ENCODE measurements around the gene MERTK. TPM values are rescaled to one million over a fixed set of nuclear protein-coding genes. Genes with fewer than 3 reads are reported as not detected.

The MERTK gene
- total and polyA plus RNA-seq, 2 of the 8 experiments (the other 6 are each of a cell fraction or from before 2014, with no cell fraction given), result 6.5 to 7.0 TPM

DNA sequence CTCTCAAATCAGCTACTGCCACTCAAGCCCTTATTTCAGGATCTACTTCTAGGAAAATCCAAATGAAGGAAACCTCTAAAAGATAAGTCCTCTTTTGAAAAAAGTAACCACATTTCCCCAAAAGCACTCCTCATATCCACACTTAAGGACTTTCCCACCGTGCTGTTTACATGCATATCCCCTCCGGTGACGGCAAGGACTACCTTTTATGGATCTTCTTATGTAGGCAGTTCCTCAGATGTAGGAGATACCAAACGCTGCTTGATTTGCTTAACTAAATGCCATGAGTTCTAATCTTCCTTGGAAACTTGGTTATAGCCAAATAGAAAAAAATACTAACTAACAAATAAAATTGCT is 149.8 kb downstream of the MERTK start:
- no peak overlapping the region for H2AK5ac ChIP-seq (ENCODE audit: low read depth, low read length)
- WGBS, 2 experiments (ENCODE audit: extremely low coverage in 1 of 2, insufficient coverage in 1 of 2, insufficient read length in 1 of 2, insufficient replicate concordance in 2 of 2, low coverage in 1 of 2, low lambda C conversion rate in 2 of 2, missing lambda C conversion rate in 1 of 2), result 53% methylated on average over 4 of the region's 4 CpGs; no CpG with 5 or more reads in 1 of the 2 experiments
- no peak overlapping the region for H3K9ac ChIP-seq (replicated peaks in 1 of 4; ENCODE audit: extremely low read depth in 1 of 4, low read depth in 3 of 4, low read length in 3 of 4)
- H3K36me3 ChIP-seq (ENCODE audit: control insufficient read depth in 2 of 4, insufficient read depth in 4 of 4, low read length in 3 of 4), result no peaks in the 10 kb centered on the region
- H3K23ac ChIP-seq (ENCODE audit: insufficient read length), result no peak overlapping the region
- no peaks in the 10 kb centered on the region for H3K79me2 ChIP-seq (ENCODE audit: control insufficient read depth in 1 of 2, insufficient read depth in 2 of 2, low read length in 2 of 2)
- no peak overlapping the region for H3K4me2 ChIP-seq (ENCODE audit: insufficient read depth in 1 of 2, low read depth in 2 of 2, low read length in 2 of 2)
- H2BK120ac ChIP-seq (replicated peaks; ENCODE audit: low read depth, low read length), result no peak overlapping the region
- CTCF ChIA-PET (ENCODE audit: partially characterized antibody), result interaction anchor here (0.6 to 5.1 kb wide), 15 partner anchors 10 to 164 kb away, joined by 3 to 54 read pairs (median 5); partner anchors contain the start of gene MERTK
- H3K14ac ChIP-seq (ENCODE audit: insufficient read length), result no peak overlapping the region
- H4K8ac ChIP-seq (ENCODE audit: extremely low read depth, insufficient read depth, low read length), result no peak overlapping the region
- H3K27ac ChIP-seq (ENCODE audit: low read depth, low read length), result no peak overlapping the region
- no peak overlapping the region for H2BK15ac ChIP-seq (ENCODE audit: low read length)
- DNase-seq (ENCODE audit: low read depth in 1 of 2, low spot score in 2 of 2) (no peak), FAIRE-seq (no peak)
- no peaks in the 10 kb centered on the region for H3K27me3 ChIP-seq (replicated peaks in 1 of 4; ENCODE audit: control insufficient read depth in 3 of 4, extremely low read depth in 1 of 4, insufficient read depth in 3 of 4, low read length in 3 of 4)
- no peaks in the 10 kb centered on the region for H3K79me1 ChIP-seq (ENCODE audit: low read depth, low read length)
- no peak overlapping the region for H2BK5ac ChIP-seq (ENCODE audit: low read depth, low read length)
- POLR2A ChIA-PET (ENCODE audit: partially characterized antibody), result interaction anchor here (0.9 to 2.1 kb wide), 4 partner anchors 109 to 164 kb away, joined by 3 to 5 read pairs (median 3); partner anchors contain the start of gene MERTK
- no peak overlapping the region for H2BK12ac ChIP-seq (ENCODE audit: low read depth, low read length)
- H2AFZ ChIP-seq (ENCODE audit: low read length), result no peak overlapping the region
- H3K56ac ChIP-seq (replicated peaks; ENCODE audit: insufficient read length, low read depth, low read length), result no peak overlapping the region
- H3K9me3 ChIP-seq (ENCODE audit: insufficient read depth in 2 of 2, low read depth in 1 of 2, low read length in 1 of 2), result peaks cover 4 to 7% of the 10 kb centered on the region in 2 experiments; a peak in 3 of 4 replicates
- no peak overlapping the region for H2BK20ac ChIP-seq (ENCODE audit: low read length)
- H4K91ac ChIP-seq (replicated peaks; ENCODE audit: insufficient read length, low read length), result no peak overlapping the region
- no peak overlapping the region for H3K4ac ChIP-seq (replicated peaks; ENCODE audit: insufficient read length, low read depth, low read length)
- no peak overlapping the region for H3K18ac ChIP-seq (ENCODE audit: extremely low read depth, low read length)
- no peak overlapping the region for H4K5ac ChIP-seq (ENCODE audit: insufficient read length, low read depth, low read length)
- peaks cover 0 to 9% (median 4%) of the 10 kb centered on the region in 4 experiments; a peak in 4 of 7 replicates for H3K4me1 ChIP-seq (replicated peaks in 1 of 4; ENCODE audit: control insufficient read depth in 3 of 4, insufficient read depth in 4 of 4, low read length in 3 of 4)
- no peak overlapping the region for H3K4me3 ChIP-seq (ENCODE audit: extremely low read depth in 1 of 4, insufficient read depth in 2 of 4, low read depth in 3 of 4, low read length in 4 of 4)
- no peaks in the 10 kb centered on the region for H3K23me2 ChIP-seq (ENCODE audit: low read depth, low read length)
- H4K20me1 ChIP-seq (replicated peaks in 1 of 2; ENCODE audit: control insufficient read depth in 1 of 2, insufficient read depth in 2 of 2, low read length in 2 of 2), result no peaks in the 10 kb centered on the region
- TF ChIP-seq SP2 (IDR thresholded peaks at IDR 0.05; ENCODE audit: low read length) (no peak), CBX5 (IDR thresholded peaks at IDR 0.05; ENCODE audit: low read depth, low read length) (no peak), RNF2 (IDR thresholded peaks at IDR 0.05; ENCODE audit: borderline replicate concordance, low read depth, low read length, missing control alignments, poor library complexity, severe bottlenecking) (no peak), EGR1 (IDR thresholded peaks at IDR 0.05; ENCODE audit: borderline replicate concordance, low read depth, low read length) (no peak), TEAD4 (IDR thresholded peaks at IDR 0.05; ENCODE audit: low read depth, low read length) (no peak), CTBP2 (IDR thresholded peaks at IDR 0.05; ENCODE audit: borderline replicate concordance, insufficient read depth, insufficient read length, low read length) (no peak), TAF1 (IDR thresholded peaks at IDR 0.05; ENCODE audit: low read depth, low read length) (no peak), SRF (IDR thresholded peaks at IDR 0.05; ENCODE audit: low read depth, low read length) (no peak), KDM1A (IDR thresholded peaks at IDR 0.05; ENCODE audit: borderline replicate concordance, low read length) (no peak), TCF12 (IDR thresholded peaks at IDR 0.05; ENCODE audit: low read depth, low read length) (no peak), KDM5A (IDR thresholded peaks at IDR 0.05; ENCODE audit: low read length) (no peak), MAFK (IDR thresholded peaks at IDR 0.05; ENCODE audit: low read depth, low read length) (no peak)
- TF ChIP-seq, protein P1, sequence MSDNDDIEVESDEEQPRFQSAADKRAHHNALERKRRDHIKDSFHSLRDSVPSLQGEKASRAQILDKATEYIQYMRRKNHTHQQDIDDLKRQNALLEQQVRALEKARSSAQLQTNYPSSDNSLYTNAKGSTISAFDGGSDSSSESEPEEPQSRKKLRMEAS (IDR thresholded peaks at IDR 0.05), result no peak
- TF ChIP-seq, protein P2, sequence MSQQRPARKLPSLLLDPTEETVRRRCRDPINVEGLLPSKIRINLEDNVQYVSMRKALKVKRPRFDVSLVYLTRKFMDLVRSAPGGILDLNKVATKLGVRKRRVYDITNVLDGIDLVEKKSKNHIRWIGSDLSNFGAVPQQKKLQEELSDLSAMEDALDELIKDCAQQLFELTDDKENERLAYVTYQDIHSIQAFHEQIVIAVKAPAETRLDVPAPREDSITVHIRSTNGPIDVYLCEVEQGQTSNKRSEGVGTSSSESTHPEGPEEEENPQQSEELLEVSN (IDR thresholded peaks at IDR 0.05), result no peak

Data from H1 (cell line).